Measurements from ENCODE around the gene MOGAT3.
A peak's percentile ranks its signal among the peaks of the same experiment; 100 is the strongest.

MOGAT3 gene

GRCh38 chr7:101179713-101180112 lies 21.1 kb downstream of the MOGAT3 start:
- WGBS: under 1% methylated on average over 27 of the region's 27 CpGs
- Histone ChIP-seq H3K9ac (ENCODE audit: low read depth, low read length) (no peak overlapping the region), H3K4me3 (ENCODE audit: low read length) (peak overlapping the region; percentile 58), H3K27me3 (ENCODE audit: insufficient read depth, low read length) (peaks cover 67% of the 10 kb centered on the region), H3K27ac (ENCODE audit: low read depth, low read length) (no peak overlapping the region), H3K4me1 (ENCODE audit: insufficient read depth, low read length) (peaks cover 4% of the 10 kb centered on the region; the same call in 1 of the 2 replicates), H3K36me3 (ENCODE audit: insufficient read depth, low read length) (no peaks in the 10 kb centered on the region), H3K9me3 (ENCODE audit: insufficient read depth, low read depth, low read length) (no peaks in the 10 kb centered on the region)

- WGBS: 1% methylated on average over 19 of the region's 20 CpGs
- H3K36me3 ChIP-seq (ENCODE audit: insufficient read depth, low read length): no peaks in the 10 kb centered on the region
- H3K27ac ChIP-seq (ENCODE audit: low read depth, low read length): no peak overlapping the region
- peaks cover 4% of the 10 kb centered on the region; the same call in 1 of the 2 replicates for H3K4me1 ChIP-seq (ENCODE audit: insufficient read depth, low read length)
- peak overlapping the region; percentile 58 for H3K4me3 ChIP-seq (ENCODE audit: low read length)
- no peak overlapping the region for H3K9ac ChIP-seq (ENCODE audit: low read depth, low read length)
- H3K27me3 ChIP-seq (ENCODE audit: insufficient read depth, low read length): peaks cover 73% of the 10 kb centered on the region
- H3K9me3 ChIP-seq (ENCODE audit: insufficient read depth, low read depth, low read length): no peaks in the 10 kb centered on the region
Observed at GRCh38 chr7:101179117-101179516, 21.7 kb downstream of the MOGAT3 start.

GRCh38 chr7:101177644-101178043 lies 23.2 kb downstream of the MOGAT3 start:
- Histone ChIP-seq H3K27ac (ENCODE audit: low read depth, low read length) (no peak overlapping the region), H3K9me3 (ENCODE audit: insufficient read depth, low read depth, low read length) (no peaks in the 10 kb centered on the region), H3K4me1 (ENCODE audit: insufficient read depth, low read length) (peaks cover 4% of the 10 kb centered on the region; the same call in 1 of the 2 replicates), H3K4me3 (ENCODE audit: low read length) (no peak overlapping the region), H3K9ac (ENCODE audit: low read depth, low read length) (no peak overlapping the region), H3K27me3 (ENCODE audit: insufficient read depth, low read length) (peaks cover 87% of the 10 kb centered on the region), H3K36me3 (ENCODE audit: insufficient read depth, low read length) (no peaks in the 10 kb centered on the region)
- 91% methylated on average over 2 of the region's 2 CpGs for WGBS

GRCh38 chr7:101175664-101176063 lies 25.2 kb downstream of the MOGAT3 start:
- peaks cover 99% of the 10 kb centered on the region for H3K27me3 ChIP-seq (ENCODE audit: insufficient read depth, low read length)
- H3K4me3 ChIP-seq (ENCODE audit: low read length): no peak overlapping the region
- H3K27ac ChIP-seq (ENCODE audit: low read depth, low read length): no peak overlapping the region
- 49% methylated on average over 3 of the region's 3 CpGs for WGBS
- H3K9ac ChIP-seq (ENCODE audit: low read depth, low read length): no peak overlapping the region
- no peaks in the 10 kb centered on the region for H3K9me3 ChIP-seq (ENCODE audit: insufficient read depth, low read depth, low read length)
- H3K36me3 ChIP-seq (ENCODE audit: insufficient read depth, low read length): no peaks in the 10 kb centered on the region
- H3K4me1 ChIP-seq (ENCODE audit: insufficient read depth, low read length): peaks cover 4% of the 10 kb centered on the region; the same call in 1 of the 2 replicates

GRCh38 chr7:101174322-101174854 lies 26.4 kb downstream of the MOGAT3 start:
- peaks cover 100% of the 10 kb centered on the region for H3K27me3 ChIP-seq (ENCODE audit: insufficient read depth, low read length)
- peak overlapping the region; percentile 52 for H3K4me3 ChIP-seq (ENCODE audit: low read length)
- no peaks in the 10 kb centered on the region for H3K9me3 ChIP-seq (ENCODE audit: insufficient read depth, low read depth, low read length)
- no peak overlapping the region for H3K9ac ChIP-seq (ENCODE audit: low read depth, low read length)
- peaks cover 15% of the 10 kb centered on the region; the same call in 1 of the 2 replicates for H3K4me1 ChIP-seq (ENCODE audit: insufficient read depth, low read length)
- H3K27ac ChIP-seq (ENCODE audit: low read depth, low read length): no peak overlapping the region
- no peaks in the 10 kb centered on the region for H3K36me3 ChIP-seq (ENCODE audit: insufficient read depth, low read length)
- 49% methylated on average over 28 of the region's 28 CpGs for WGBS

GRCh38 chr7:101173752-101174244 lies 27.0 kb downstream of the MOGAT3 start:
- 16% methylated on average over 16 of the region's 16 CpGs for WGBS
- no peaks in the 10 kb centered on the region for H3K9me3 ChIP-seq (ENCODE audit: insufficient read depth, low read depth, low read length)
- no peak overlapping the region for H3K27ac ChIP-seq (ENCODE audit: low read depth, low read length)
- no peaks in the 10 kb centered on the region for H3K36me3 ChIP-seq (ENCODE audit: insufficient read depth, low read length)
- peaks cover 21% of the 10 kb centered on the region; the same call in 1 of the 2 replicates for H3K4me1 ChIP-seq (ENCODE audit: insufficient read depth, low read length)
- peak overlapping the region; percentile 52 for H3K4me3 ChIP-seq (ENCODE audit: low read length)
- H3K27me3 ChIP-seq (ENCODE audit: insufficient read depth, low read length): peaks cover 100% of the 10 kb centered on the region
- no peak overlapping the region for H3K9ac ChIP-seq (ENCODE audit: low read depth, low read length)

- no peak overlapping the region for H3K9ac ChIP-seq (ENCODE audit: low read depth, low read length)
- H3K27ac ChIP-seq (ENCODE audit: low read depth, low read length): no peak overlapping the region
- peaks cover 28% of the 10 kb centered on the region for H3K4me1 ChIP-seq (ENCODE audit: insufficient read depth, low read length)
- H3K9me3 ChIP-seq (ENCODE audit: insufficient read depth, low read depth, low read length): no peaks in the 10 kb centered on the region
- peaks cover 100% of the 10 kb centered on the region for H3K27me3 ChIP-seq (ENCODE audit: insufficient read depth, low read length)
- WGBS: 4% methylated on average over 52 of the region's 53 CpGs
- no peaks in the 10 kb centered on the region for H3K36me3 ChIP-seq (ENCODE audit: insufficient read depth, low read length)
- peak overlapping the region; percentile 46 for H3K4me3 ChIP-seq (ENCODE audit: low read length)
Observed at GRCh38 chr7:101172854-101173751, 27.7 kb downstream of the MOGAT3 start.

- peak overlapping the region; percentile 46 for H3K4me3 ChIP-seq (ENCODE audit: low read length)
- no peak overlapping the region for H3K9ac ChIP-seq (ENCODE audit: low read depth, low read length)
- no peaks in the 10 kb centered on the region for H3K9me3 ChIP-seq (ENCODE audit: insufficient read depth, low read depth, low read length)
- no peak overlapping the region for H3K27ac ChIP-seq (ENCODE audit: low read depth, low read length)
- H3K36me3 ChIP-seq (ENCODE audit: insufficient read depth, low read length): no peaks in the 10 kb centered on the region
- H3K4me1 ChIP-seq (ENCODE audit: insufficient read depth, low read length): peaks cover 34% of the 10 kb centered on the region
- WGBS: under 1% methylated on average over 76 of the region's 79 CpGs
- H3K27me3 ChIP-seq (ENCODE audit: insufficient read depth, low read length): peaks cover 98% of the 10 kb centered on the region
Observed at GRCh38 chr7:101172005-101172853, 28.6 kb downstream of the MOGAT3 start.

GRCh38 chr7:101171442-101171837 lies 29.4 kb downstream of the MOGAT3 start:
- 4% methylated on average over 12 of the region's 13 CpGs for WGBS
- peaks cover 90% of the 10 kb centered on the region for H3K27me3 ChIP-seq (ENCODE audit: insufficient read depth, low read length)
- H3K9me3 ChIP-seq (ENCODE audit: insufficient read depth, low read depth, low read length): no peaks in the 10 kb centered on the region
- peaks cover 34% of the 10 kb centered on the region for H3K4me1 ChIP-seq (ENCODE audit: insufficient read depth, low read length)
- no peak overlapping the region for H3K9ac ChIP-seq (ENCODE audit: low read depth, low read length)
- H3K4me3 ChIP-seq (ENCODE audit: low read length): peak overlapping the region; percentile 46
- H3K36me3 ChIP-seq (ENCODE audit: insufficient read depth, low read length): no peaks in the 10 kb centered on the region
- H3K27ac ChIP-seq (ENCODE audit: low read depth, low read length): no peak overlapping the region

GRCh38 chr7:101170617-101171441 lies 30.0 kb downstream of the MOGAT3 start:
- Histone ChIP-seq H3K36me3 (ENCODE audit: insufficient read depth, low read length) (no peaks in the 10 kb centered on the region), H3K4me1 (ENCODE audit: insufficient read depth, low read length) (peaks cover 34% of the 10 kb centered on the region), H3K27me3 (ENCODE audit: insufficient read depth, low read length) (peaks cover 84% of the 10 kb centered on the region), H3K4me3 (ENCODE audit: low read length) (peak overlapping the region; percentile 43; the same call in 1 of the 2 replicates), H3K9ac (ENCODE audit: low read depth, low read length) (no peak overlapping the region), H3K9me3 (ENCODE audit: insufficient read depth, low read depth, low read length) (no peaks in the 10 kb centered on the region), H3K27ac (ENCODE audit: low read depth, low read length) (no peak overlapping the region)
- 6% methylated on average over 16 of the region's 17 CpGs for WGBS

Measured in HUES64 (cell line).